ENCODE data around the gene U2AF2.

The U2AF2 gene

DNA sequence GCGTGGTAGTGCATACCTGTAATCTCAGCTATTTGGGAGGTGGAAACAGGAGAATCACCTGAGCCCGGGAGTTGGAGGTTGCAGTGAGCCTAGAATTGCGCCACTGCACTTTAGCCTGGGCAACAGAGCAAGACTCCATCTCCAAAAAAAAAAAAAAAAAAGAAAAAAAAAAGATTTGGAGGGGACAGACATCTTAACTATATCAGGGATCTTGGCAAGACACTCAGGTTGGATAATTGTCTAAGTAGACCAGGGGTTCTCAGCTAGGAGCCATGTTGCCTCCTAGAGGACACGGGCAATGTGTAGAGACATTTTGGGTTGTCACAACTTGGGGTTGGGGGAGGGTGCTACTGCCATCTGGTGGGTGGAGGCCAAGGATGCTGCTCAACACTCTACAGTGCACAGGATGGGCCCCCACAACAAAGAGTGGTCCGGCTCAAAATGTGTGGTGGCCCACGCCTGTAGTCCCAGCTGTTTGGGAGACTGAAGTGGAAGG lies 15.9 kb upstream of the U2AF2 start (continued):
- TF ChIP-seq, protein P1, sequence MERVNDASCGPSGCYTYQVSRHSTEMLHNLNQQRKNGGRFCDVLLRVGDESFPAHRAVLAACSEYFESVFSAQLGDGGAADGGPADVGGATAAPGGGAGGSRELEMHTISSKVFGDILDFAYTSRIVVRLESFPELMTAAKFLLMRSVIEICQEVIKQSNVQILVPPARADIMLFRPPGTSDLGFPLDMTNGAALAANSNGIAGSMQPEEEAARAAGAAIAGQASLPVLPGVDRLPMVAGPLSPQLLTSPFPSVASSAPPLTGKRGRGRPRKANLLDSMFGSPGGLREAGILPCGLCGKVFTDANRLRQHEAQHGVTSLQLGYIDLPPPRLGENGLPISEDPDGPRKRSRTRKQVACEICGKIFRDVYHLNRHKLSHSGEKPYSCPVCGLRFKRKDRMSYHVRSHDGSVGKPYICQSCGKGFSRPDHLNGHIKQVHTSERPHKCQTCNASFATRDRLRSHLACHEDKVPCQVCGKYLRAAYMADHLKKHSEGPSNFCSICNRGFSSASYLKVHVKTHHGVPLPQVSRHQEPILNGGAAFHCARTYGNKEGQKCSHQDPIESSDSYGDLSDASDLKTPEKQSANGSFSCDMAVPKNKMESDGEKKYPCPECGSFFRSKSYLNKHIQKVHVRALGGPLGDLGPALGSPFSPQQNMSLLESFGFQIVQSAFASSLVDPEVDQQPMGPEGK (tag by site-specific recombination; IDR thresholded peaks at IDR 0.05) = peak; percentile 57
- no peak for TF ChIP-seq ZNF830 (tag by site-specific recombination; IDR thresholded peaks at IDR 0.05; ENCODE audit: low read depth)
- TF ChIP-seq, protein P2, sequence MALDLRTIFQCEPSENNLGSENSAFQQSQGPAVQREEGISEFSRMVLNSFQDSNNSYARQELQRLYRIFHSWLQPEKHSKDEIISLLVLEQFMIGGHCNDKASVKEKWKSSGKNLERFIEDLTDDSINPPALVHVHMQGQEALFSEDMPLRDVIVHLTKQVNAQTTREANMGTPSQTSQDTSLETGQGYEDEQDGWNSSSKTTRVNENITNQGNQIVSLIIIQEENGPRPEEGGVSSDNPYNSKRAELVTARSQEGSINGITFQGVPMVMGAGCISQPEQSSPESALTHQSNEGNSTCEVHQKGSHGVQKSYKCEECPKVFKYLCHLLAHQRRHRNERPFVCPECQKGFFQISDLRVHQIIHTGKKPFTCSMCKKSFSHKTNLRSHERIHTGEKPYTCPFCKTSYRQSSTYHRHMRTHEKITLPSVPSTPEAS (tag by site-specific recombination; IDR thresholded peaks at IDR 0.05) = no peak
- no peak for TF ChIP-seq SCRT1 (tag by site-specific recombination; IDR thresholded peaks at IDR 0.05; ENCODE audit: borderline replicate concordance)
- TF ChIP-seq, protein P3, sequence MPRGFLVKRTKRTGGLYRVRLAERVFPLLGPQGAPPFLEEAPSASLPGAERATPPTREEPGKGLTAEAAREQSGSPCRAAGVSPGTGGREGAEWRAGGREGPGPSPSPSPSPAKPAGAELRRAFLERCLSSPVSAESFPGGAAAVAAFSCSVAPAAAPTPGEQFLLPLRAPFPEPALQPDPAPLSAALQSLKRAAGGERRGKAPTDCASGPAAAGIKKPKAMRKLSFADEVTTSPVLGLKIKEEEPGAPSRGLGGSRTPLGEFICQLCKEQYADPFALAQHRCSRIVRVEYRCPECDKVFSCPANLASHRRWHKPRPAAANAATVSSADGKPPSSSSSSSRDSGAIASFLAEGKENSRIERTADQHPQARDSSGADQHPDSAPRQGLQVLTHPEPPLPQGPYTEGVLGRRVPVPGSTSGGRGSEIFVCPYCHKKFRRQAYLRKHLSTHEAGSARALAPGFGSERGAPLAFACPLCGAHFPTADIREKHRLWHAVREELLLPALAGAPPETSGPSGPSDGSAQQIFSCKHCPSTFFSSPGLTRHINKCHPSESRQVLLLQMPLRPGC (tag by site-specific recombination; IDR thresholded peaks at IDR 0.05) = no peak
- no peak for TF ChIP-seq ZNF416 (tag by site-specific recombination; IDR thresholded peaks at IDR 0.05)
- TF ChIP-seq ZNF157 (tag by site-specific recombination; IDR thresholded peaks at IDR 0.05) = no peak
- no peak for TF ChIP-seq ZNF707 (tag by site-specific recombination; IDR thresholded peaks at IDR 0.05)
- peak; percentile 73; the same call in 1 of the 2 replicates for TF ChIP-seq ZBTB20 (tag by site-specific recombination; IDR thresholded peaks at IDR 0.05)
- no peak for TF ChIP-seq ZNF133 (tag by site-specific recombination; IDR thresholded peaks at IDR 0.05)
- TF ChIP-seq ZNF169 (tag by site-specific recombination; IDR thresholded peaks at IDR 0.05) = no peak
- TF ChIP-seq ZNF654 (tag by site-specific recombination; IDR thresholded peaks at IDR 0.05; ENCODE audit: low read depth) = peak; percentile 36
- no peak for TF ChIP-seq ZNF391 (tag by site-specific recombination; IDR thresholded peaks at IDR 0.05; ENCODE audit: borderline replicate concordance, low read depth)
- TF ChIP-seq, protein P4, sequence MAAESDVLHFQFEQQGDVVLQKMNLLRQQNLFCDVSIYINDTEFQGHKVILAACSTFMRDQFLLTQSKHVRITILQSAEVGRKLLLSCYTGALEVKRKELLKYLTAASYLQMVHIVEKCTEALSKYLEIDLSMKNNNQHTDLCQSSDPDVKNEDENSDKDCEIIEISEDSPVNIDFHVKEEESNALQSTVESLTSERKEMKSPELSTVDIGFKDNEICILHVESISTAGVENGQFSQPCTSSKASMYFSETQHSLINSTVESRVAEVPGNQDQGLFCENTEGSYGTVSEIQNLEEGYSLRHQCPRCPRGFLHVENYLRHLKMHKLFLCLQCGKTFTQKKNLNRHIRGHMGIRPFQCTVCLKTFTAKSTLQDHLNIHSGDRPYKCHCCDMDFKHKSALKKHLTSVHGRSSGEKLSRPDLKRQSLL (tag by site-specific recombination; IDR thresholded peaks at IDR 0.05) = no peak
- TF ChIP-seq, protein P5, sequence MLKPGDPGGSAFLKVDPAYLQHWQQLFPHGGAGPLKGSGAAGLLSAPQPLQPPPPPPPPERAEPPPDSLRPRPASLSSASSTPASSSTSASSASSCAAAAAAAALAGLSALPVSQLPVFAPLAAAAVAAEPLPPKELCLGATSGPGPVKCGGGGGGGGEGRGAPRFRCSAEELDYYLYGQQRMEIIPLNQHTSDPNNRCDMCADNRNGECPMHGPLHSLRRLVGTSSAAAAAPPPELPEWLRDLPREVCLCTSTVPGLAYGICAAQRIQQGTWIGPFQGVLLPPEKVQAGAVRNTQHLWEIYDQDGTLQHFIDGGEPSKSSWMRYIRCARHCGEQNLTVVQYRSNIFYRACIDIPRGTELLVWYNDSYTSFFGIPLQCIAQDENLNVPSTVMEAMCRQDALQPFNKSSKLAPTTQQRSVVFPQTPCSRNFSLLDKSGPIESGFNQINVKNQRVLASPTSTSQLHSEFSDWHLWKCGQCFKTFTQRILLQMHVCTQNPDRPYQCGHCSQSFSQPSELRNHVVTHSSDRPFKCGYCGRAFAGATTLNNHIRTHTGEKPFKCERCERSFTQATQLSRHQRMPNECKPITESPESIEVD (tag by site-specific recombination; IDR thresholded peaks at IDR 0.05) = no peak
- no peak for TF ChIP-seq ZNF174 (tag by site-specific recombination; IDR thresholded peaks at IDR 0.05)
- TF ChIP-seq, protein P6, sequence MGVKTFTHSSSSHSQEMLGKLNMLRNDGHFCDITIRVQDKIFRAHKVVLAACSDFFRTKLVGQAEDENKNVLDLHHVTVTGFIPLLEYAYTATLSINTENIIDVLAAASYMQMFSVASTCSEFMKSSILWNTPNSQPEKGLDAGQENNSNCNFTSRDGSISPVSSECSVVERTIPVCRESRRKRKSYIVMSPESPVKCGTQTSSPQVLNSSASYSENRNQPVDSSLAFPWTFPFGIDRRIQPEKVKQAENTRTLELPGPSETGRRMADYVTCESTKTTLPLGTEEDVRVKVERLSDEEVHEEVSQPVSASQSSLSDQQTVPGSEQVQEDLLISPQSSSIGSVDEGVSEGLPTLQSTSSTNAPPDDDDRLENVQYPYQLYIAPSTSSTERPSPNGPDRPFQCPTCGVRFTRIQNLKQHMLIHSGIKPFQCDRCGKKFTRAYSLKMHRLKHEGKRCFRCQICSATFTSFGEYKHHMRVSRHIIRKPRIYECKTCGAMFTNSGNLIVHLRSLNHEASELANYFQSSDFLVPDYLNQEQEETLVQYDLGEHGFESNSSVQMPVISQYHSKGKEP (tag by site-specific recombination; IDR thresholded peaks at IDR 0.05) = no peak
- TF ChIP-seq ZNF184 (tag by site-specific recombination; IDR thresholded peaks at IDR 0.05) = no peak
- no peak for TF ChIP-seq ZNF214 (tag by site-specific recombination; IDR thresholded peaks at IDR 0.05; ENCODE audit: borderline replicate concordance)
- TF ChIP-seq ZBTB1 (tag by site-specific recombination; IDR thresholded peaks at IDR 0.05) = no peak
- TF ChIP-seq SP3 (tag by site-specific recombination; IDR thresholded peaks at IDR 0.05) = 0 out of 2 replicates have a peak, but pooled peaks have one; percentile 22
- TF ChIP-seq, protein P7, sequence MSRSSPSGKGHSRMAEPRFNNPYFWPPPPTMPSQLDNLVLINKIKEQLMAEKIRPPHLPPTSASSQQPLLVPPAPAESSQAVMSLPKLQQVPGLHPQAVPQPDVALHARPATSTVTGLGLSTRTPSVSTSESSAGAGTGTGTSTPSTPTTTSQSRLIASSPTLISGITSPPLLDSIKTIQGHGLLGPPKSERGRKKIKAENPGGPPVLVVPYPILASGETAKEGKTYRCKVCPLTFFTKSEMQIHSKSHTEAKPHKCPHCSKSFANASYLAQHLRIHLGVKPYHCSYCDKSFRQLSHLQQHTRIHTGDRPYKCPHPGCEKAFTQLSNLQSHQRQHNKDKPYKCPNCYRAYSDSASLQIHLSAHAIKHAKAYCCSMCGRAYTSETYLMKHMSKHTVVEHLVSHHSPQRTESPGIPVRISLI (tag by site-specific recombination; IDR thresholded peaks at IDR 0.05) = peak; percentile 80
- no peak for TF ChIP-seq ZNF792 (tag by site-specific recombination; IDR thresholded peaks at IDR 0.05)
- no peak for TF ChIP-seq ZNF600 (tag by site-specific recombination; IDR thresholded peaks at IDR 0.05)
- TF ChIP-seq ZNF664 (tag by site-specific recombination; IDR thresholded peaks at IDR 0.05) = no peak
- TF ChIP-seq ZXDB (tag by site-specific recombination; IDR thresholded peaks at IDR 0.05) = no peak; the same call in 1 of the 2 replicates
- no peak for TF ChIP-seq ZNF549 (tag by site-specific recombination; IDR thresholded peaks at IDR 0.05)
- no peak for TF ChIP-seq ZNF837 (tag by site-specific recombination; IDR thresholded peaks at IDR 0.05)
- TF ChIP-seq ZNF658 (tag by site-specific recombination; IDR thresholded peaks at IDR 0.05) = no peak

Measured in HEK293 (cell line).